IMR-90 (cell line): ENCODE results near the gene NDUFA7. TPM values are rescaled to one million over a fixed set of nuclear protein-coding genes. Genes with fewer than 3 reads are reported as not detected.

Source experiments
- CHD1 ChIP-seq: IDR thresholded peaks from 2 replicates; pipeline ENCODE4 v1.6.1; 2012; ENCODE audit warnings: low read depth, low read length, improper control_type of control experiment
- ELK1 ChIP-seq: fragments of 150-350 bp; IDR thresholded peaks from 2 replicates; pipeline ENCODE4 v1.6.1; 2016; ENCODE audit warnings: low read depth, mild to moderate bottlenecking, low read length, moderate library complexity, borderline replicate concordance
- MXI1 ChIP-seq: IDR thresholded peaks from 2 replicates; pipeline ENCODE4 v1.6.1; 2012; ENCODE audit warnings: low read depth, mild to moderate bottlenecking, low read length, moderate library complexity, borderline replicate concordance
- polyA plus RNA-seq, 3 experiments: library from polyadenylated mRNA; depleted of rRNA; stranded (reverse); fragments of >200 nt; gene quantifications; 2 replicates each; pipeline ENCODE4 v1.2.3, GENCODE V29; 2012; ENCODE audit warnings: low replicate concordance in 1 of 3
- total RNA-seq: library from RNA; depleted of rRNA; stranded (reverse); fragments of >200 nt; gene quantifications from 2 replicates; pipeline ENCODE4 v1.2.3, GENCODE V29; 2012

The NDUFA7 gene
- total and polyA plus RNA-seq, 2 of the 4 experiments (the other 2 are of a cell fraction), result 20.6 to 50.7 TPM

GRCh38 chr19:8321067-8321985 is at the start of gene NDUFA7, which contains the start of gene RPS28 (continued):
- TF ChIP-seq MXI1, result no peak
- no peak for TF ChIP-seq ELK1
- TF ChIP-seq CHD1, result peak; percentile 42; the same call in 1 of the 2 replicates
